MM.1S (cell line): ENCODE results near the gene BRICD5.

Experiments used
- EZH2 ChIP-seq: fragments of 300-600 bp; sonication (generic); optimal IDR thresholded peaks from 2 replicates; pipeline ENCODE3; 2017; ENCODE audit warnings: low read depth, mild to moderate bottlenecking, antibody characterized with exemption, low read length, mixed read lengths
- TF ChIP-seq, protein P1 (sequence below): fragments of 300-600 bp; sonication (generic); IDR thresholded peaks from 2 replicates; pipeline ENCODE4 v1.5.1; 2016; ENCODE audit warnings: antibody characterized with exemption, low read length, mixed read lengths

- TF ChIP-seq EZH2 = no peak
- TF ChIP-seq, protein P1, sequence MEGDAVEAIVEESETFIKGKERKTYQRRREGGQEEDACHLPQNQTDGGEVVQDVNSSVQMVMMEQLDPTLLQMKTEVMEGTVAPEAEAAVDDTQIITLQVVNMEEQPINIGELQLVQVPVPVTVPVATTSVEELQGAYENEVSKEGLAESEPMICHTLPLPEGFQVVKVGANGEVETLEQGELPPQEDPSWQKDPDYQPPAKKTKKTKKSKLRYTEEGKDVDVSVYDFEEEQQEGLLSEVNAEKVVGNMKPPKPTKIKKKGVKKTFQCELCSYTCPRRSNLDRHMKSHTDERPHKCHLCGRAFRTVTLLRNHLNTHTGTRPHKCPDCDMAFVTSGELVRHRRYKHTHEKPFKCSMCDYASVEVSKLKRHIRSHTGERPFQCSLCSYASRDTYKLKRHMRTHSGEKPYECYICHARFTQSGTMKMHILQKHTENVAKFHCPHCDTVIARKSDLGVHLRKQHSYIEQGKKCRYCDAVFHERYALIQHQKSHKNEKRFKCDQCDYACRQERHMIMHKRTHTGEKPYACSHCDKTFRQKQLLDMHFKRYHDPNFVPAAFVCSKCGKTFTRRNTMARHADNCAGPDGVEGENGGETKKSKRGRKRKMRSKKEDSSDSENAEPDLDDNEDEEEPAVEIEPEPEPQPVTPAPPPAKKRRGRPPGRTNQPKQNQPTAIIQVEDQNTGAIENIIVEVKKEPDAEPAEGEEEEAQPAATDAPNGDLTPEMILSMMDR = no peak
These were observed 19.3 kb downstream of the BRICD5 start for GRCh38 chr16:2191446-2191706.
